Adrenal gland (tissue), 12 donors: ENCODE data around the gene OR6C75. TPM values are rescaled to one million over a fixed set of nuclear protein-coding genes. Genes with fewer than 3 reads are reported as not detected.
"Not testable (repeated sequence)": the region's sequence is repeated elsewhere in the genome, so short reads cannot be mapped to it uniquely, and the experiment has no call there.

Experiments
- DNase-seq, 7 donors: peaks; one replicate each; pipeline ENCODE4 v3.0.0-alpha.2; 2019 to 2020
- H3K27ac ChIP-seq, 5 donors: fragments of 200-600 bp; sonication (generic) in 4 of 5; 1 replicate in 3 of 5; 2 replicates in 2 of 5; pipeline versions ENCODE4 v1.5.1 to v1.8.0; 2016 to 2020; ENCODE audit warnings: mild to moderate bottlenecking in 1 of 5
- H3K27me3 ChIP-seq: fragments of 200-600 bp; 2 replicates; pipeline ENCODE4 v1.8.0; 2021
- H3K36me3 ChIP-seq, 2 donors: fragments of 200-600 bp; replicated peaks in 1 of 2; 1 replicate in 1 of 2; 2 replicates in 1 of 2; pipeline versions ENCODE4 v1.5.1 to v1.8.0; 2018 to 2022
- H3K4me1 ChIP-seq, 2 donors: fragments of 200-600 bp; replicated peaks in 1 of 2; 1 replicate in 1 of 2; 2 replicates in 1 of 2; pipeline versions ENCODE4 v1.5.1 to v1.8.0; 2018 to 2021
- H3K4me3 ChIP-seq, 4 donors: fragments of 200-600 bp; sonication (generic) in 3 of 4; one replicate each; pipeline ENCODE4 v1.5.1; 2016 to 2018
- H3K9me3 ChIP-seq, 3 donors: fragments of 200-600 bp; sonication (generic) in 1 of 3; replicated peaks in 1 of 3; 1 replicate in 2 of 3; 2 replicates in 1 of 3; pipeline versions ENCODE4 v1.5.1 to v1.8.0; 2016 to 2021
- CTCF ChIP-seq, 6 experiments: fragments of 450-650 bp in 4 of 6; fragments of 200-600 bp in 2 of 6; sonication (generic) in 1 of 6; IDR thresholded peaks; 1 replicate in 5 of 6; 2 replicates in 1 of 6; pipeline versions ENCODE4 v1.5.1 to v1.8.0; 2016 to 2021; ENCODE audit warnings: antibody characterized with exemption in 6 of 6, mild to moderate bottlenecking in 2 of 6, moderate library complexity in 1 of 6
- POLR2A ChIP-seq, 2 donors: fragments of 450-650 bp; IDR thresholded peaks; one replicate each; pipeline ENCODE4 v1.6.1; 2017; ENCODE audit warnings: antibody characterized with exemption in 2 of 2, mild to moderate bottlenecking in 2 of 2, moderate library complexity in 1 of 2
- WGBS, 4 donors: extraction: QIAGEN DNeasy Blood & Tissue Kit in 2 of 4; methylation state at CpG; one replicate each; pipeline versions ENCODE4 v1.1.5 to v1.1.7; 2013 to 2017; 5-methylcytosine and 5-hydroxymethylcytosine counted together
- intact Hi-C, 2 donors: fragments of 100-400 bp; cut with DNase I; formaldehyde crosslinking; loops; one replicate each; pipeline versions ENCODE4 v1.14.1 to v1.15.0; 2022 to 2023
- polyA plus RNA-seq, 3 donors: library from polyadenylated mRNA; stranded (reverse); fragments of 200-250 nt in 2 of 3; fragments of 350-450 nt in 1 of 3; fragmentation: Illumina TruSeq in 1 of 3; extraction: RNeasy Lipid Tissue Mini Kit (QIAGEN cat#74804) in 1 of 3; gene quantifications; one replicate each; pipeline ENCODE4 v1.2.3, GENCODE V29; 2013 to 2014
- total RNA-seq, 9 donors: library from RNA; depleted of rRNA in 4 of 9; stranded (reverse); fragments of >200 nt in 4 of 9; fragments of 120-200 nt in 1 of 9; fragmentation: NEBNext Ultra II Directional in 1 of 9; extraction: Animal tissue kit (Norgen Biotek cat#: 25700) in 1 of 9; gene quantifications; one replicate each; pipeline versions ENCODE4 v1.1.0 to v1.2.4, GENCODE V29; 2013 to 2023
- donor health status: healthy with polysubstance abuse.
- donor health status: Bipolar disorder and iron deficiency.
- donor health status: DM: yes; HTN: yes; CAD: no.
- donor health status: DM: no; HTN: no; CAD: no.
- donor health status: DM: no; HTN: no; CAD: no.
- donor health status: DM: yes; HTN: yes; CAD: no.

The OR6C75 gene
- total and polyA plus RNA-seq, 12 donors, result not detected

- H3K27ac ChIP-seq, result no peak overlapping the region
- no peak for DNase-seq
- H3K4me3 ChIP-seq, result no peak overlapping the region
- intact Hi-C loops, result no loop called here
- H3K9me3 ChIP-seq, result no peaks in the 10 kb centered on the region
- no peaks in the 10 kb centered on the region for H3K27me3 ChIP-seq
- 86 to 90% (median 88%) methylated on average over 13 to 23 of the region's 23 CpGs for WGBS, 4 donors
- no peak for TF ChIP-seq CTCF (IDR thresholded peaks at IDR 0.05)
- no peak for TF ChIP-seq POLR2A (IDR thresholded peaks at IDR 0.05)
- no peaks in the 10 kb centered on the region for H3K4me1 ChIP-seq
- H3K36me3 ChIP-seq, result no peaks in the 10 kb centered on the region
These were observed 29.4 kb downstream of the OR6C75 start for GRCh38 chr12:55392032-55392795.

- WGBS, 4 donors, result 72 to 85% (median 81%) methylated on average over 1 of the region's 1 CpG
- Histone ChIP-seq H3K4me1 (no peaks in the 10 kb centered on the region), H3K27me3 (no peaks in the 10 kb centered on the region), H3K27ac (no peak overlapping the region), H3K9me3 (no peaks in the 10 kb centered on the region), H3K36me3 (no peaks in the 10 kb centered on the region), H3K4me3 (no peak overlapping the region)
- no peak for DNase-seq
- TF ChIP-seq POLR2A (IDR thresholded peaks at IDR 0.05) (no peak), CTCF (IDR thresholded peaks at IDR 0.05) (no peak)
- intact Hi-C loops, result no loop called here
These were observed 33.6 kb downstream of the OR6C75 start for GRCh38 chr12:55396326-55396725.

GRCh38 chr12:55400229-55400628, 37.5 kb downstream of the OR6C75 start, which contains the start of gene OR6C65:
Gene OR6C65, plus strand, starts transcription at chr12:55400529. Its CDS starts 0 bp downstream, at chr12:55400529.
- no peak for TF ChIP-seq POLR2A (IDR thresholded peaks at IDR 0.05)
- TF ChIP-seq CTCF (IDR thresholded peaks at IDR 0.05), result no peak
- Histone ChIP-seq H3K4me3 (no peak within 1 kb of the TSS), H3K27ac (no peak within 1 kb of the TSS), H3K4me1 (no peaks in the 10 kb centered on the region), H3K36me3 (no peaks in the 10 kb centered on the region), H3K27me3 (no peaks in the 10 kb centered on the region), H3K9me3 (no peaks in the 10 kb centered on the region)
- intact Hi-C loops, result no loop called here
- DNase-seq, result no peak
- 74 to 83% (median 80%) methylated on average over 1 of the region's 1 CpG for WGBS, 4 donors

GRCh38 chr12:55407866-55408265, 45.1 kb downstream of the OR6C75 start:
- no peak overlapping the region for H3K27ac ChIP-seq
- no peaks in the 10 kb centered on the region for H3K36me3 ChIP-seq
- H3K4me1 ChIP-seq, result no peaks in the 10 kb centered on the region
- no peaks in the 10 kb centered on the region for H3K27me3 ChIP-seq
- intact Hi-C loops, result no loop called here
- no peak for DNase-seq
- no peaks in the 10 kb centered on the region for H3K9me3 ChIP-seq
- no peak overlapping the region for H3K4me3 ChIP-seq
- WGBS, 4 donors, result 52 to 76% (median 63%) methylated on average over 1 of the region's 1 CpG
- TF ChIP-seq POLR2A (IDR thresholded peaks at IDR 0.05), result no peak
- TF ChIP-seq CTCF (IDR thresholded peaks at IDR 0.05), result no peak

GRCh38 chr12:55409133-55409532, 46.4 kb downstream of the OR6C75 start:
- intact Hi-C loops, H3K9me3 ChIP-seq, H3K4me1 ChIP-seq, H3K27me3 ChIP-seq, H3K4me3 ChIP-seq, H3K36me3 ChIP-seq, DNase-seq, H3K27ac ChIP-seq: not testable (repeated sequence)
- WGBS, 4 donors, result 71 to 93% (median 86%) methylated on average over 1 of the region's 1 CpG

- intact Hi-C loops, H3K4me1 ChIP-seq, H3K36me3 ChIP-seq, H3K27me3 ChIP-seq, DNase-seq, H3K9me3 ChIP-seq, H3K27ac ChIP-seq, H3K4me3 ChIP-seq: not testable (repeated sequence)
- WGBS, 4 donors, result 80 to 94% (median 91%) methylated on average over 15 of the region's 15 CpGs
These were observed 49.4 kb downstream of the OR6C75 start for GRCh38 chr12:55412138-55412537.
